CD4-positive, alpha-beta T cell treated with Interleukin-1 beta for 1 hour (primary cell): ENCODE data around the gene CLDN6.

Experiments used
- DNase-seq, 2 donors: peaks; one replicate each; pipeline ENCODE4 v3.0.0-alpha.2; 2020 to 2022

CLDN6 gene

DNA sequence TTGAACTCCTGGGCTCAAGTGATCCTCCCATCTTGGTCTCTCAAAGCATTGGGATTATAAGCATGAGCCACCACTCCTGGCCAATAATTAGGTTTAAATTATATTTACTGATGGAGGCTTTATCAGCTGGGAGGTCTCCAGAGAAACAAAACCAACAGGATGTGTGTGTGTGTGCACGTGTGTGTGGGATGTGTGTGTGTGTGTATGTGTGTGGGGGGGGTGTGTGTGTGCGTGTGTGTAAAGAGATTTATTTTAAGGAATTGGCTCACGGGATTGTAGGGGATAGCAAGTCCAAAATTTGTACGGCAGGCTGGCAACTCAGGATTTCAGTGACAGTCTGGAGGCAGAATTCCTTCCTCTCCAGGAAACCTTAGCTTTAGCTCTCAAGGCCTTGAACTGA is 33.0 kb upstream of the CLDN6 start:
- DNase-seq: no peak

GRCh38 chr16:3050487-3050886 is 32.5 kb upstream of the CLDN6 start:
- DNase-seq: no peak

DNA sequence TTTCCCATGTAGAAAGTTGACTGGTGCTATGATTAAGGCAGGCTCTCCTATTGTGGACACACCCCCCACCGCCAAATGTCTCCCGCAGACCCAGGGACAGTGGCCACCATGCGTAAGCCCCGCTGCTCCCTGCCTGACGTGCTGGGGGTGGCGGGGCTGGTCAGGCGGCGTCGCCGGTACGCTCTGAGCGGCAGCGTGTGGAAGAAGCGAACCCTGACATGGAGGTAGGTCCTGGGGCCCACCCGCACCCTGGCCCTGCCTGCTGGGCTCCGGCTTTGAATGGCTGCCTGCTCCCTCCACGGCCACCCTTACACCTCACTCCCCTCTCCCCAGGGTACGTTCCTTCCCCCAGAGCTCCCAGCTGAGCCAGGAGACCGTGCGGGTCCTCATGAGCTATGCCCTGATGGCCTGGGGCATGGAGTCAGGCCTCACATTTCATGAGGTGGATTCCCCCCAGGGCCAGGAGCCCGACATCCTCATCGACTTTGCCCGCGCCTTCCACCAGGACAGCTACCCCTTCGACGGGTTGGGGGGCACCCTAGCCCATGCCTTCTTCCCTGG is 32.0 kb upstream of the CLDN6 start:
- DNase-seq: no peak

- no peak for DNase-seq
These were observed 29.4 kb upstream of the CLDN6 start for GRCh38 chr16:3047387-3047720.

DNA sequence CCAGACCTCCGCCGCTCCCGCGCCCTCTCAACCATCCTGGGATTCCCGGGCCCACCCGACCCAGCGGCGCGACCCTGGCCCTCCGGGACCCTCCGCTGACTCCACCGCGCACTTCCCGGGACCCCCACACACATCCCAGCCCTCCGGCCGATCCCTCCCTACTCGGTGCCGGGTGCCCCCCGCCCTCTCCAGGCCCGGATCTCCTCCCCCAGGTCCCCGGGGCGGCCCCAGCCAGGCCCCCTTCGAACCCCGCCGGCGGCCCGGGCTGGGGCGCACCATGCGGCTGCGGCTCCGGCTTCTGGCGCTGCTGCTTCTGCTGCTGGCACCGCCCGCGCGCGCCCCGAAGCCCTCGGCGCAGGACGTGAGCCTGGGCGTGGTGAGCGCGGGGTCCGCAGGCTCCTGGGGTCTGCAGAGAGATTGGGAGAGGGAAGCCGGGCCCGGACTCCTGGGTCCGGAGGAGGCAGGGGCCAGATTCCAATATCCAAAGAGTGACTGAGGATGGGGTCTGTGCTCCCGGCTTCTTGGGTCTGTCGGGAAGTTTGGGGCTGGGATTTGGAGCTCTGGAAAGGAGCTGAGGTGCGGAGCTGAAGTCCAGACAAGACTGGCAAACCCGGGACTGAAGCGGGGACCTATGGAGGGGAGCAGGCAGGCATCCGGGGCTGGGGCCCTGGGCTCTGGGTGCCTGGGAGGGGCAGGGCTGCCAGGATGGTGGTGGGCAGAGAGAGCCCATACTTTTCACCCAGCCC is 28.8 kb upstream of the CLDN6 start:
- DNase-seq: no peak

DNA sequence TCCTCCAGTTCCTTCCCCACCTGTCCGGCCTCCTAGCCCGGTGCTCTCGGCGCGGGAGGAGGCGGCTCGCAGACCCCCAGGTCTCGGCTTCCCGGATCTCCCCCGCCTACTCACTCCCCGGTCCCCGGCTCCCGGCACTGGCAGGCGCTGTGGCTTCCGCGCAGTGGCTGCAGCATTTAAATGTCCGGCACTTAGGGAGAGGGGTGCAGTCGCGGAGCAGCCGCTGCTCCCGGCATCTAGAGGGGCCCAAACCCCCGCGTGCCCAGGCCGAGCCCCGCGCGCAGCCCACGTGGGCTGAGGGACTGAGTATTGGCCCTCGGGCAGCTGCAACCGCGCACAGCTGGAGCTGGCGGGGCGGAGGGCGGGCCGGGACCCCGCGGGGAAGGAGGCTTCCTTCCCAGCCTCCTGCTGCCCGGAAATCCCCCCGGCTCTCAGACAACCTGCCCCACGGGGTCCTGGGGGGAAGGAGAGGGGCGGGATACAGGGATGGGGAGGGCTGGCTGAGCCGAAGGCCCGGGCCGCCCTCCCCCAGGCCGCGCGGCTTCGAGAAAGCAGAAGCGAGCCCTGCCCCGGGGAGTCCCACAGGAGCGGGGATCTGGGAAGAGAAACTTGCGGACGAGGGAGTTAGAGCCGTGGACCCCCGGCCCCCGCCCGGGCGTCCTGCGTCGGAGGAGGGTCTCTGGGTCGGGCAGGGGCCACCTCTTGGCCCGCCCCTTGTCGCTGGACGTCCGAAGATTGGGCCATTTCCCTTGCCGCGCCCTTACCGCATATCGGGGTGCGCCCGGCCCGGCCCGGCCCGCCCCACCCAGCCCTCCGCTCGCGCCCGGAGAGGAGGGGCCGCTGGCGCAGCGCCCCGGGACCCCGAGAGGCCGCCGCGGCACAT is 28.0 kb upstream of the CLDN6 start, which contains the start of gene MMP25:
MMP25 (plus strand) TSS at position 804 of the 883 bp plus-strand sequence. CDS start 357 bp downstream, outside the sequence.
- DNase-seq: peak in 1 of 2 donors; percentile 41

GRCh38 chr16:3044708-3045107 is 26.7 kb upstream of the CLDN6 start:
- DNase-seq: no peak

DNA sequence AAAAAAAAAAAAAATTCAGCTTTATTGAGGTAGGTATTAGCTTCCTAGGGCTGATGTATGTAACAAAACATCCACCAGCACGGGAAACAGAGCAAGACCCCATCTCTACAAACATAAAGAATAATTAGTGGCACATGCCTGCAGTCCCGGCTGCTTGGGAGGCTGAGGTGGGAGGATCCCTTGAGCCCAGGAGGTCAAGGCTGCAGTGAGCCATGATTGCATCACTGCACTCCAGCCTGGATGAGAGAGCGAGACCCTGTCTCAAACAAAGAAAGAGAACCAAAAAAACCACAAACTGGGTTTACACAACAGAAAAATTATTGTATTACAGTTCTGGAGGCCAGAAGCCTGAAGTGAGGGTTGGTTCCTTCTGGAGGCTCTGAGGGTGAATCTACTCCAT is 24.4 kb upstream of the CLDN6 start:
- DNase-seq: no peak

DNA sequence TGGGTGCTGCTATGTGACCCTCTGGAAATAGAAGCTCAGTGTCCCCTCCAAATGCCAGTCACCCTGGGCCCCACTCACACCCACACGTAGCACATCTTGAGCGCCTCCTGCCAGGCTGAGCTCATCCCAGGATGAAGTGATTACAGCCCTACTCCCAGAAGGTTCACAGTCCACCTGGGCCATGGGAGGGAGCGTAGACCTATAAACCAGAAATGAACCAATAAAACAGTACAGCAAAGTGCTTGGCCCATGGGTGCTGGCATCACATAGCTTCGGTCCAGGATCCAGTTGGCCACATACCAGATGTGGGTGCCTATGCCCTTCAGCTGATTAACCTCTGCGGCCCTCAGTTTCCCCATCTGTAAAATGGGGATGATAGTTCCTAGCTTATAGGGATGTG is 20.9 kb upstream of the CLDN6 start:
- no peak for DNase-seq

GRCh38 chr16:3038256-3038655 is 20.3 kb upstream of the CLDN6 start:
- DNase-seq: no peak

- no peak for DNase-seq
These were observed 18.8 kb upstream of the CLDN6 start, which contains the start of gene BICDL2 for GRCh38 chr16:3036726-3037315. Gene BICDL2, minus strand, starts transcription at chr16:3036944. Its CDS starts 1,448 bp downstream, at chr16:3035496.

DNA sequence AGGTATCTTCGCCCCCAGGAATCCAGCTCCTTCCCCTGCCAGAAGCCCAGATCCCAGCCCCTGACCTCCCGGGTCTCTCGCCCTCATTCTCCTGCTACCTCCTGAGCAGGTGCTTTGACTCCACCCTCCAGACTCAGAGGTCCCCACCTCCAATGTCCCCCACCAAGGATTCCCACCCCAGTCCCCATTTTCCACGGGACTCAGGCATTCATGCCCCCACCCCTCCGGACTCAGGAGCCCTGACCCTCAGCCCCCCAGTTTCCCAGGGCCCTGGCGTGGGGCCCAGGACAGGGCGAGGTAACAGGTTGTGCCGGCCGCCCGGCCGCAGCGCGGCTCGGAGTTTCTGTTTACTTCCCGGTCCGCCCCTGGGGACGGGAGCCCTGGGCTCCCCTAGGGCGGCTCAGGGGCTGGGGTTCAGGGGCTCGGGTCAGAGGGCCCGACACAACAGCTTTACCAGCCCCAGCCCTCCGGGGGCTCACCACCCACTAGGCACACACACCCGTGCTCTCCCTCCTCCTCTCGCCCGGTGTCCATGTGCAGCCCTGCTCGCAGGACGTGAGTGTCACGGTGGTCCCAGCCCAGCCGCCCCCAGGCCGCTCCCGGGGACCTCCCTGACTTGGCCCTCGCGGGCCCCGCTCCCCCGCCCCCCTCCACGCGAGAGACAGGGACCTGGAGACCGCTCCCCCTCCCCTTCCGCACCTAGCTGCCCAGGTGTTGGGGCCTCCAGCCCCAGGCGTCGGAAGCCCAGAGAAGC is 18.2 kb upstream of the CLDN6 start:
- no peak for DNase-seq

GRCh38 chr16:3035289-3035971 is 17.4 kb upstream of the CLDN6 start:
- no peak for DNase-seq

DNA sequence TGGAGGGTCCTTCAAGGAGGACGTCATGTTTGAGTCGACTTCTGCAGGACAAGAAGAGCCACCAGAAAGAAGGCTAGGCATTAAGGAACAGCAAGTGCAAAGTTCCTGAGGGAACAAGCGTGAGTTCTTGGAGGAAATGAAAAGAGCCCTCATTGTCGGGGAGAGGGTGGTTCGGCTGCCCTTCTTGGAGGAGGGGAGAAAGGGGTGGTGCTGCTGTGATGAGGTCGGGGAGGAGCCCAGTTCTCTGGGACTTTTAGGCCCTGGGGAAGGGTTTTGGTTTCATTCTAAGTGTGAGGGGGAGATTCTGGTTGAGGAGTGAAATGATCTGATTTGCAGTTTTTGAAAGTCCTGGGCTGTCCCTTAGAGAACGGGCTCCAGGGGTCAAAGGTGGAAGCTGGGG is 14.6 kb upstream of the CLDN6 start:
- DNase-seq: no peak

- no peak for DNase-seq
These were observed 12.5 kb upstream of the CLDN6 start for GRCh38 chr16:3030222-3031212.

DNA sequence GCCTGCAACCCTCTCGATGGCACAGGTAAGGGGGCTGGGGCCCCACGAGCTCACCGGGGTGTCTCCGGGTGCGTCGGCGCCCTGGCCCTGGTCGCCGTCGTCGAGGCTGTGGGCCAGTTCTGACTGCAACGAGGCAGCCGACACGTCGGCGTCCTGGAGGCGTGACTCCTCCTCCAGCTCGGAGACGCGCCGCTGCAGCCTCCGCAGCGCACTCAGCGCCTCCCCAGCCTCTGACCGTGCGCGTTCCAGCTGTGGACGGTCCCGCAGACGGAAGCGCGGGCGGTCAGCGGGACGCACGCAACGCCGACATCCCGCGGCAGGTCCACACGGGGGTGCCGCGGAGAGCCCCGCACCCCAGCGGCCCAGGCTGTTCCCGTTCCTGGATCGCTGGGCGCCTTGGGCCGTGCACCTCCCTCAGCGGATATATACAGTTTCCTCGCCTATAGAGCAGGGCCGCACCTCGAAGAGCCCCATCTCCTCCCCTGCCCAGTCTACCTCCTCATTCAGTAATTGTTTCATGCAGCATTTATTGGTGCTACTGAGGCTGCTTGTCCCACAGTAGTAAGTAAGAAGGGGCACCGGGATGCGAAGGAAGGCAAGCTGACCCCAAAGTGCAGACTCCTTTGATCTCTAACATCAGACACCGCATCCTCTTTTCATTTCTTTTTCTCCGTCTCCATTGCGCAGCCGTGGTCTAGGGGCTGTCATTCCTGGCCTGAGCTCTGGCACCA is 11.7 kb upstream of the CLDN6 start:
- peak in 1 of 2 donors; percentile 40 for DNase-seq

DNA sequence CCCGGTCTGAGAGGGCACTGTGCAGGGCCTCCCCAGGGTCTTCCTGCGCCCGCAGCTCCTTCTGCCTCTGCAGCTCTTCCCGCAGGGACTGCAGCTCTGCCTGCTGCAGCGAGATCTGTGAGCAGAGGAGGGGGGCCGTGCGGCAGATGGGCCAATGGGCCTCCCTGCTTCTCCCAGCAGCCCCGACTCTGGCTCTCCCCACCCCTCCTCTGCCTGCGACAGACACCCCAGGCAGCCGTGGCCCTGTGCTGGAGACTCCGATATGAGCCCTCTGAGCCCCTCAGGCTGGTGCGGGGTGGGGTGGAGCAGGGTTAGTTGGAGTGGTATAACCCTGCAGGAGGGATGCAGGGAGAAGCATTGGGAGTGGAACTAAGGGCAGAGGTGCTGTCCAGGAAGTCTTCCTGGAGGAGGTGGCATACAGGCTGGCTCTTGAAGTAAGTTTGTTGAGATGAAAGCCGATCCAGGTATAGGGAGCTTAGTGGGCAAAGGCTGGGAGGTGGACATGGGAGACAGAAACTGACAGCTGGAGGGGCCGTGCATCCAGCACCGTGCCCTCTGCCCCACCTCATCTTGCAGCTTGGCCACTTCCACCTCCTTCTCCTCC is 10.8 kb upstream of the CLDN6 start:
- no peak for DNase-seq

GRCh38 chr16:3027983-3028715 is 10.2 kb upstream of the CLDN6 start:
- DNase-seq: peak; percentile 88 to 90

DNA sequence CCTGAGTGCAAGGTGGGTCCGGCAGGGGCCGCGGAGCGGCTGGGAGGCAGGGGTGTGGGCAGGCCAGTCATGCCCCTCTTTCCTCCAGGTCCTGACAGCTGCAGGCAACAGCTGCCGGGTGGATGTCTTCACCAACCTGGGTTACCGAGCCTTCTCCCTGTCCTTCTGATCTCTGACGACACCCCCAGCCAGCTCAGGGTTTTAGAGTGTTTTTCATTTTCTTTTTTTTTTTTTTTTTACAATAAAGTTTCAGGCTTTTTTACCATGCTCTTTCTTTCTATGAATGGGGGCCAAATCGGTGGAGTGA is 9.5 kb upstream of the CLDN6 start:
- DNase-seq: no peak
